SK-N-SH (cell line): ENCODE results near the gene CDKN1A. TPM values are rescaled to one million over a fixed set of nuclear protein-coding genes. Genes with fewer than 3 reads are reported as not detected.

Experiments used
- CTCF ChIA-PET: fragments of 300-600, 350-600 bp; formaldehyde crosslinking; extraction: SDS; loops from one replicate; lab custom pipeline; 2021; lab: Yijun Ruan, JAX
- POLR2A ChIA-PET: fragments of 350-600 bp; sonication (Branson Sonifier 250); formaldehyde crosslinking; extraction: SDS; loops from one replicate; lab custom pipeline; 2020; ENCODE audit warnings: antibody characterized with exemption, inconsistent platforms; lab: Yijun Ruan, JAX
- DNase-seq: peaks from one replicate; pipeline ENCODE4 v3.0.0; 2012
- H2AFZ ChIP-seq: fragments of 200-600 bp; sonication (generic); 2 replicates; pipeline ENCODE4 v1.8.1; 2016; ENCODE audit warnings: antibody characterized with exemption, mild to moderate bottlenecking, low read depth
- H3F3A ChIP-seq: fragments of 200-600 bp; sonication (generic); replicated peaks from 2 replicates; pipeline ENCODE3; 2016; ENCODE audit warnings: antibody characterized with exemption, mild to moderate bottlenecking; ENCODE audit not compliant: insufficient read depth
- H3K27ac ChIP-seq, 2 experiments: fragments of 200-500 bp in 1 of 2; fragments of 200-600 bp in 1 of 2; sonication (Bioruptor generic) in 1 of 2; sonication (generic), shearing (Covaris generic) in 1 of 2; 2 replicates each; pipeline versions ENCODE4 v1.5.1 to v1.6.1; 2014 to 2016; ENCODE audit warnings: low read depth in 2 of 2, inconsistent platforms in 1 of 2, low read length in 1 of 2, mild to moderate bottlenecking in 1 of 2, mixed read lengths in 1 of 2
- H3K27me3 ChIP-seq: fragments of 200-600 bp; sonication (generic), shearing (Covaris generic); 2 replicates; pipeline ENCODE4 v1.6.1; 2016; ENCODE audit warnings: mixed run types; ENCODE audit not compliant: insufficient read depth
- H3K36me3 ChIP-seq, 2 experiments: fragments of 200-500 bp in 1 of 2; fragments of 200-600 bp in 1 of 2; sonication (Bioruptor generic) in 1 of 2; sonication (generic) in 1 of 2; replicated peaks in 1 of 2; 2 replicates each; pipeline versions ENCODE3 to v1.5.1; 2014 to 2016; ENCODE audit warnings: low read length in 1 of 2, mild to moderate bottlenecking in 1 of 2; ENCODE audit not compliant: insufficient read depth in 2 of 2, control insufficient read depth in 1 of 2
- H3K4me1 ChIP-seq, 2 experiments: fragments of 200-500 bp in 1 of 2; fragments of 200-600 bp in 1 of 2; sonication (Bioruptor generic) in 1 of 2; sonication (generic), shearing (Covaris generic) in 1 of 2; 2 replicates each; pipeline versions ENCODE4 v1.5.1 to v1.6.1; 2014 to 2016; ENCODE audit warnings: low read depth in 1 of 2, low read length in 1 of 2, mixed run types in 1 of 2; ENCODE audit not compliant: insufficient read depth in 2 of 2, control insufficient read depth in 1 of 2
- H3K4me2 ChIP-seq: fragments of 200-600 bp; sonication (generic), shearing (Covaris generic); 2 replicates; pipeline ENCODE4 v1.6.1; 2017; ENCODE audit warnings: mixed run types
- H3K4me3 ChIP-seq, 2 experiments: fragments of 200-500 bp in 1 of 2; fragments of 200-600 bp in 1 of 2; sonication (Bioruptor generic) in 1 of 2; sonication (generic), shearing (Covaris generic) in 1 of 2; 2 replicates each; pipeline versions ENCODE4 v1.5.1 to v1.8.1; 2014 to 2016; ENCODE audit warnings: low read depth in 2 of 2, inconsistent platforms in 1 of 2, low read length in 1 of 2, mild to moderate bottlenecking in 1 of 2, mixed read lengths in 1 of 2, moderate library complexity in 1 of 2
- H3K79me2 ChIP-seq: fragments of 200-600 bp; sonication (generic); 2 replicates; pipeline ENCODE4 v1.8.1; 2017; ENCODE audit warnings: mild to moderate bottlenecking; ENCODE audit not compliant: insufficient read depth
- H3K9ac ChIP-seq: fragments of 200-600 bp; sonication (generic); 2 replicates; pipeline ENCODE4 v1.6.1; 2017; ENCODE audit warnings: mixed run types
- H3K9me2 ChIP-seq: fragments of 200-600 bp; sonication (generic); 2 replicates; pipeline ENCODE4 v1.6.1; 2017; ENCODE audit warnings: mixed run types
- H3K9me3 ChIP-seq: fragments of 200-600 bp; sonication (generic); 2 replicates; pipeline ENCODE4 v1.6.1; 2017; ENCODE audit warnings: mixed run types, mild to moderate bottlenecking, moderate library complexity
- H4K20me1 ChIP-seq: fragments of 200-600 bp; sonication (generic); 2 replicates; pipeline ENCODE4 v1.6.1; 2017; ENCODE audit warnings: mild to moderate bottlenecking, mixed run types; ENCODE audit not compliant: insufficient read depth
- CHD2 ChIP-seq: fragments of 150-350 bp; IDR thresholded peaks from 2 replicates; pipeline ENCODE4 v1.6.1; 2018; ENCODE audit warnings: low read length; ENCODE audit not compliant: partially characterized antibody
- ELF1 ChIP-seq: IDR thresholded peaks from 2 replicates; pipeline ENCODE4 v1.4.0; 2012
- EP300 ChIP-seq, 2 experiments: IDR thresholded peaks; 2 replicates each; pipeline versions ENCODE4 v1.4.0 to v1.6.1; 2012; ENCODE audit warnings: borderline replicate concordance in 1 of 2, low read depth in 1 of 2, low read length in 1 of 2
- EZH2phosphoT487 ChIP-seq: fragments of 200-600 bp; sonication (generic); IDR thresholded peaks from 2 replicates; pipeline ENCODE4 v1.6.1; 2017; ENCODE audit warnings: low read depth, mixed run types, mild to moderate bottlenecking, antibody characterized with exemption, moderate library complexity, borderline replicate concordance
- FOXJ3 ChIP-seq: sonication (generic); formaldehyde crosslinking; IDR thresholded peaks from 2 replicates; pipeline ENCODE4 v1.5.1; 2020; ENCODE audit warnings: mild to moderate bottlenecking, missing genetic modification reagents
- GATA2 ChIP-seq: sonication (generic); formaldehyde crosslinking; IDR thresholded peaks from 2 replicates; pipeline ENCODE4 v1.5.0; 2020; ENCODE audit warnings: mild to moderate bottlenecking, missing genetic modification reagents
- JUND ChIP-seq: IDR thresholded peaks from 2 replicates; pipeline ENCODE4 v1.4.0; 2012
- MAX ChIP-seq: IDR thresholded peaks from 2 replicates; pipeline ENCODE4 v1.4.0; 2012; ENCODE audit warnings: low read depth
- MEF2A ChIP-seq: IDR thresholded peaks from 2 replicates; pipeline ENCODE4 v1.4.0; 2012; ENCODE audit warnings: low read depth, borderline replicate concordance
- PBX3 ChIP-seq: IDR thresholded peaks from 2 replicates; pipeline ENCODE4; 2012
- POLR2AphosphoS5 ChIP-seq: IDR thresholded peaks from 2 replicates; pipeline ENCODE4 v1.6.1; 2012; ENCODE audit warnings: low read depth, low read length
- RCOR1 ChIP-seq: fragments of 150-350 bp; IDR thresholded peaks from 2 replicates; pipeline ENCODE4 v1.6.1; 2017; ENCODE audit warnings: antibody characterized with exemption, low read length
- SMC3 ChIP-seq: IDR thresholded peaks from 2 replicates; pipeline ENCODE4 v1.6.1; 2012; ENCODE audit warnings: low read depth, low read length, improper control_type of control experiment
- TAF1 ChIP-seq: IDR thresholded peaks from 2 replicates; pipeline ENCODE4 v1.6.1; 2012; ENCODE audit warnings: low read depth, mild to moderate bottlenecking, low read length, moderate library complexity, borderline replicate concordance
- TEAD4 ChIP-seq: IDR thresholded peaks from 2 replicates; pipeline ENCODE4 v1.4.0; 2012; ENCODE audit warnings: mild to moderate bottlenecking, borderline replicate concordance; ENCODE audit not compliant: insufficient read depth
- USF1 ChIP-seq: IDR thresholded peaks from 2 replicates; pipeline ENCODE4 v1.4.0; 2012; ENCODE audit warnings: low read depth, borderline replicate concordance
- YY1 ChIP-seq: IDR thresholded peaks from 2 replicates; pipeline ENCODE4 v1.4.0; 2012; ENCODE audit warnings: low read depth, mild to moderate bottlenecking
- WGBS: methylation state at CpG from one replicate; pipeline ENCODE4 v1.1.6; 2017; ENCODE audit warnings: low lambda C conversion rate; 5-methylcytosine and 5-hydroxymethylcytosine counted together
- polyA plus RNA-seq, 3 experiments: library from polyadenylated mRNA; depleted of rRNA; stranded (reverse); fragments of >200 nt; gene quantifications; 2 replicates each; pipeline ENCODE4 v1.2.3, GENCODE V29; 2012

CDKN1A gene
- polyA plus RNA-seq, 1 of the 3 experiments (the other 2 are of a cell fraction): 747 TPM

GRCh38 chr6:36719126-36719525 lies 40.6 kb downstream of the CDKN1A start:
- no peak overlapping the region for H3K4me3 ChIP-seq
- no peaks in the 10 kb centered on the region for H3K9me2 ChIP-seq
- no peak overlapping the region for H3K4me2 ChIP-seq
- H3K36me3 ChIP-seq: no peaks in the 10 kb centered on the region
- H3K9me3 ChIP-seq: no peaks in the 10 kb centered on the region
- no peaks in the 10 kb centered on the region for H4K20me1 ChIP-seq
- WGBS: 80% methylated on average over 7 of the region's 7 CpGs
- H3K27me3 ChIP-seq: no peaks in the 10 kb centered on the region
- no peak for DNase-seq
- no peaks in the 10 kb centered on the region for H3F3A ChIP-seq
- H3K27ac ChIP-seq: no peak overlapping the region
- TF ChIP-seq SMC3 (no peak), EZH2phosphoT487 (no peak), TEAD4 (no peak), CHD2 (no peak), TAF1 (no peak), MAX (no peak), RCOR1 (no peak), MEF2A (no peak), POLR2AphosphoS5 (no peak), GATA2 (no peak), PBX3 (no peak), EP300 (IDR thresholded peaks at IDR 0.05; ENCODE audit: borderline replicate concordance in 1 of 2, low read depth in 1 of 2, low read length in 1 of 2) (no peak), USF1 (no peak), ELF1 (no peak), FOXJ3 (CRISPR knock-in tag) (no peak), JUND (no peak), YY1 (no peak)
- H2AFZ ChIP-seq: no peak overlapping the region
- CTCF ChIA-PET: interaction anchor here (1.0 to 2.0 kb wide), 3 partner anchors 12 to 104 kb away, joined by 4 to 10 read pairs (median 4); no protein-coding TSS in a partner anchor
- POLR2A ChIA-PET: no interaction called here
- H3K4me1 ChIP-seq: peaks cover 0 to 13% of the 10 kb centered on the region in 2 experiments; a peak in 1 of 4 replicates
- H3K9ac ChIP-seq: no peak overlapping the region
- no peaks in the 10 kb centered on the region for H3K79me2 ChIP-seq
